ENCODE data around the gene BCLAF1. TPM values are rescaled to one million over a fixed set of nuclear protein-coding genes. Genes with fewer than 3 reads are reported as not detected.
"Not testable (repeated sequence)": the region's sequence is repeated elsewhere in the genome, so short reads cannot be mapped to it uniquely, and the experiment has no call there.

The BCLAF1 gene
- polyA plus RNA-seq, 1 experiment: 117 TPM

GRCh38 chr6:136225496-136225895 lies 64.2 kb downstream of the BCLAF1 start:
- POLR2A ChIA-PET: no interaction called here
- CTCF ChIA-PET: interaction anchor here (0.6 to 2.8 kb wide), 86 partner anchors 8 to 802 kb away, joined by 3 to 44 read pairs (median 5); partner anchors contain the start of genes MTFR2 and PDE7B

GRCh38 chr6:136224974-136225373 lies 64.7 kb downstream of the BCLAF1 start:
- POLR2A ChIA-PET; CTCF ChIA-PET; H3K4me3 ChIP-seq (ENCODE audit: low read depth, low read length); H3K27ac ChIP-seq (ENCODE audit: low read depth, low read length); H3K27me3 ChIP-seq (ENCODE audit: control insufficient read depth, insufficient read depth, low read length); H3K9me3 ChIP-seq (ENCODE audit: control insufficient read depth, insufficient read depth, low read length); DNase-seq (ENCODE audit: low read depth, low spot score): not testable (repeated sequence)

More at GRCh38 chr6:136225496-136225895, 64.2 kb downstream of the BCLAF1 start:
- TF ChIP-seq, protein P1, sequence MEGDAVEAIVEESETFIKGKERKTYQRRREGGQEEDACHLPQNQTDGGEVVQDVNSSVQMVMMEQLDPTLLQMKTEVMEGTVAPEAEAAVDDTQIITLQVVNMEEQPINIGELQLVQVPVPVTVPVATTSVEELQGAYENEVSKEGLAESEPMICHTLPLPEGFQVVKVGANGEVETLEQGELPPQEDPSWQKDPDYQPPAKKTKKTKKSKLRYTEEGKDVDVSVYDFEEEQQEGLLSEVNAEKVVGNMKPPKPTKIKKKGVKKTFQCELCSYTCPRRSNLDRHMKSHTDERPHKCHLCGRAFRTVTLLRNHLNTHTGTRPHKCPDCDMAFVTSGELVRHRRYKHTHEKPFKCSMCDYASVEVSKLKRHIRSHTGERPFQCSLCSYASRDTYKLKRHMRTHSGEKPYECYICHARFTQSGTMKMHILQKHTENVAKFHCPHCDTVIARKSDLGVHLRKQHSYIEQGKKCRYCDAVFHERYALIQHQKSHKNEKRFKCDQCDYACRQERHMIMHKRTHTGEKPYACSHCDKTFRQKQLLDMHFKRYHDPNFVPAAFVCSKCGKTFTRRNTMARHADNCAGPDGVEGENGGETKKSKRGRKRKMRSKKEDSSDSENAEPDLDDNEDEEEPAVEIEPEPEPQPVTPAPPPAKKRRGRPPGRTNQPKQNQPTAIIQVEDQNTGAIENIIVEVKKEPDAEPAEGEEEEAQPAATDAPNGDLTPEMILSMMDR (IDR thresholded peaks at IDR 0.05; ENCODE audit: low read depth, low read length): no peak
- no peak overlapping the region for H3K27ac ChIP-seq (ENCODE audit: low read depth, low read length)
- no peak overlapping the region for H3K4me3 ChIP-seq (ENCODE audit: low read depth, low read length)
- DNase-seq (ENCODE audit: low read depth, low spot score): no peak
- H3K27me3 ChIP-seq (ENCODE audit: control insufficient read depth, insufficient read depth, low read length): no peaks in the 10 kb centered on the region
- no peaks in the 10 kb centered on the region for H3K9me3 ChIP-seq (ENCODE audit: control insufficient read depth, insufficient read depth, low read length)

DNA sequence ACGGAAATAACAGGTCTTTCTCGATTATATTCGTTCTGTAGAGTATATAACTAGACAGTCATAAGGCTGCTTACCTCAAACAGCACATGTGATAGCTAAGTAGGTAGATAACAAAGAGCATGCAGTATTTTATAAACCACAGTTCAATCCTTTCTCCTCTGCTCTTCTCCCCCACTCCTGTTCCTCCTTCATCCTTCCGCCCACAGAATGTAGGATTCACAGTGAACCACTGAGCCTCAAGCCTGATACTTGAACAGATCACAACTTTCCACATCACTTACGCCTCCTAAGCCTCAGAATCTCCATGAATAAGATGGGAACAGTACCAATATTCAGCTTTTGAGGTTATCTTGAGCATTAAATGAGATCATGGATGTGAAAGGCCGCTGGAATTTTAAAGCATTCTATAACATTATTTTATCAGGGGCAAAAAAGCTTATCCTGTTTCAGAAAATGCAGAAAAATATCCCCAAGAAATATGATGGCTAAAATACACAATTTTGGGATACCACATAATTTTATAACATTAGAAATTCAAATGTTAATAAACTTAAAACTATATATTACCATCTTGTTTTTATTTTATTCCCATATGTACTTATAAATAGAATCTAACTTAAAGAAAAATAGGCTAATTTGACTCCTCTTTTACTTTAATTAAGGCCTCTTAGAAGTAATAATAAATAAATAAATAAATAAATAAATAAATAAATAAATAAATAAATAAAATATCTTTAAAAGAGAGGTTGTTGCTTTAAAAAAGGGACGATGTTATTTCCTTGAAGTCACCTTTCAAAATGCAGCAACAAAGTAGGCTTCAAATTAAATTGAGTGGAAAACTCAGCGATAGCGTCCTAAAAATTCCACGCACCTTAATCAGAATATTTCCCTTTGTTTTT lies 72.9 kb downstream of the BCLAF1 start:
- Histone ChIP-seq H3K27me3 (ENCODE audit: control insufficient read depth, insufficient read depth, low read length) (no peaks in the 10 kb centered on the region), H3K4me3 (ENCODE audit: low read depth, low read length) (no peak overlapping the region), H3K9me3 (ENCODE audit: control insufficient read depth, insufficient read depth, low read length) (no peaks in the 10 kb centered on the region), H3K27ac (ENCODE audit: low read depth, low read length) (no peak overlapping the region)
- CTCF ChIA-PET: interaction anchor here (2.5 kb wide), 1 partner anchor 9 kb away, joined by 11 read pairs; no protein-coding TSS in a partner anchor
- no peak for DNase-seq (ENCODE audit: low read depth, low spot score)
- POLR2A ChIA-PET: no interaction called here
- TF ChIP-seq, protein P1 (IDR thresholded peaks at IDR 0.05; ENCODE audit: low read depth, low read length): no peak

- DNase-seq (ENCODE audit: low read depth, low spot score): no peak
- Histone ChIP-seq H3K4me3 (ENCODE audit: low read depth, low read length) (no peak overlapping the region), H3K27ac (ENCODE audit: low read depth, low read length) (no peak overlapping the region), H3K27me3 (ENCODE audit: control insufficient read depth, insufficient read depth, low read length) (no peaks in the 10 kb centered on the region), H3K9me3 (ENCODE audit: control insufficient read depth, insufficient read depth, low read length) (no peaks in the 10 kb centered on the region)
- TF ChIP-seq, protein P1 (IDR thresholded peaks at IDR 0.05; ENCODE audit: low read depth, low read length): no peak
- ChIA-PET CTCF (interaction anchor here (0.5 to 2.1 kb wide), 2 partner anchors 12 to 17 kb away, joined by 3 to 14 read pairs; no protein-coding TSS in a partner anchor), POLR2A (no interaction called here)
These were observed 75.8 kb downstream of the BCLAF1 start for GRCh38 chr6:136213853-136214252.

DNA sequence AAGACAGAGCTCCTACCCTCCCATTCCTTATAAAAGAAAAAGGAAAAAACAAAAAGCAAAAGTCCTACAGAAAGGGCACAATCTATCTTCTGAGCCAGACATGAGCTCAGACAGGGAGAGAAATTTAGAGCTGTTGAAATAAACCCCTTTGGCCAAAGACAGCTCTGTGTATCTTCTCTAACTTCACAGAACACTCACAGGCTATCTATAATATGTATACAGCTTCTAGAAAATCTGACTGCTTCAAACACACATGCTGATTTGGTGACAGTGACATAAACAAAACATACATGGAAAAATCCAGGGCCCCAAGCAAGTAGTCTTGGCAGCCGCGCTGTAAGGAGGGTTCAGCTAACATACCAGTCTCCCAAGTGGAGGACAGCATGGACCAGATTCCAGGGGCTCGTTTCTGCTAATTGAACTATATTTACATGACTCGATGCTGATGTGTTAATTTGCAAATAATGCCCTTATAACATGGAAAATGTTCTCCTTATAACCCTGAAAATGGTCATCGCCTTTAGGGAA lies 76.6 kb downstream of the BCLAF1 start:
- ChIA-PET CTCF (interaction anchor here (0.5 to 2.1 kb wide), 3 partner anchors 13 to 334 kb away, joined by 3 to 14 read pairs (median 3); no protein-coding TSS in a partner anchor), POLR2A (no interaction called here)
- no peak for DNase-seq (ENCODE audit: low read depth, low spot score)
- no peaks in the 10 kb centered on the region for H3K9me3 ChIP-seq (ENCODE audit: control insufficient read depth, insufficient read depth, low read length)
- TF ChIP-seq, protein P1 (IDR thresholded peaks at IDR 0.05; ENCODE audit: low read depth, low read length): no peak
- H3K4me3 ChIP-seq (ENCODE audit: low read depth, low read length): no peak overlapping the region
- no peak overlapping the region for H3K27ac ChIP-seq (ENCODE audit: low read depth, low read length)
- H3K27me3 ChIP-seq (ENCODE audit: control insufficient read depth, insufficient read depth, low read length): no peaks in the 10 kb centered on the region

All from AG04450 (cell line).